ENCODE measurements around the gene AGPAT1. TPM values are rescaled to one million over a fixed set of nuclear protein-coding genes. Genes with fewer than 3 reads are reported as not detected.

Gene AGPAT1
- total and polyA plus RNA-seq, 10 of the 15 experiments (the other 5 are each of a cell fraction or from before 2014, with no cell fraction given): 13.9 to 39.5 (median 24.7) TPM

DNA sequence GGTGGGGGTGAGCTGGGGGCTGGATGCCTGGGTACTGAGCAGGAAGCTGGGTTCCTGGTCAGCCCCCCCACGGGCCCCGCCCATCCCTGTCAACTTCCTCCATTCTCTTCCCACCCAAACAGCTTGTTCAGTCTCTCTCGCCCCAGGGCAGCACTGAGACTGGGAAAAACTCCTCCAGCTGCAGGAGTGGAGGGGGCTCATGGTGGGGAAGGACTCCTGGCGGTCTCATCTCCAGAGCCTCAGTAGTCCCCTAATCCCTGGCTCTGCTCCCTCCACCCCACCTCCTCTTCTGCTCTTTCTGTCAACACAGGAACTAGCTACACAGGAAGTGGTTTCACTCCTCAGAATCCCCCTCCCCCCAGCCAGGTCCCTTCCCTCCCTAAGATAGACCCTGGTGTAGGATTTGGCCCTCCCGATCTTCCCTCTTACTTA lies 16.7 kb upstream of the AGPAT1 start, which contains the start of gene GPSM3:
TSS of gene GPSM3 (minus strand) at position 36 of the 432 bp plus-strand sequence. CDS start 130 bp downstream, outside the sequence.
- Histone ChIP-seq H3K9me3 (replicated peaks; ENCODE audit: control insufficient read depth, insufficient read depth, low read length) (no peaks in the 10 kb centered on the region), H3K27ac (ENCODE audit: control insufficient read depth, insufficient read depth) (peak within 1 kb of the TSS; percentile 100), H3K4me3 (peak within 1 kb of the TSS; percentile 90), H2AFZ (ENCODE audit: control insufficient read depth, low read depth, low read length) (peak within 1 kb of the TSS; percentile 9; the same call in 1 of the 2 replicates), H3K27me3 (replicated peaks in 1 of 2; ENCODE audit: control insufficient read depth in 2 of 2, insufficient read depth in 2 of 2, low read length in 1 of 2) (no peaks in the 10 kb centered on the region), H3K9ac (ENCODE audit: control insufficient read depth, insufficient read depth, low read length) (peak within 1 kb of the TSS; percentile 99), H3K4me2 (ENCODE audit: control insufficient read depth, insufficient read depth) (peak within 1 kb of the TSS; percentile 99), H3K4me1 (ENCODE audit: control insufficient read depth, insufficient read depth, low read length) (peaks cover 32% of the 10 kb centered on the region), H3K36me3 (ENCODE audit: control insufficient read depth in 2 of 2, insufficient read depth in 2 of 2, low read length in 1 of 2) (peaks cover 0 to 2% of the 10 kb centered on the region in 2 experiments; a peak in 1 of 4 replicates), H4K20me1 (ENCODE audit: control insufficient read depth, insufficient read depth) (no peaks in the 10 kb centered on the region), H3K79me2 (ENCODE audit: control insufficient read depth, insufficient read depth, low read length) (peaks cover 54% of the 10 kb centered on the region)
- 0% methylated on average over 5 of the region's 5 CpGs for WGBS (ENCODE audit: insufficient coverage, insufficient replicate concordance, low lambda C conversion rate, missing lambda C conversion rate)
- in situ Hi-C loops (cut with MboI): no loop called here
- intact Hi-C loops (cut with micrococcal nuclease; ENCODE audit: unreplicated experiment): no loop called here
- no peak for ATAC-seq
- ChIA-PET CTCF (interaction anchor here (1.3 to 4.2 kb wide), 4 partner anchors 14 to 74 kb away, joined by 4 to 35 read pairs (median 7); partner anchors contain the start of genes ATF6B and FKBPL), POLR2A (interaction anchor here (0.5 to 7.0 kb wide), 10 partner anchors 14 to 837 kb away, joined by 3 to 123 read pairs (median 5); partner anchors contain the start of genes AGPAT1, ATF6B, FKBPL and HLA-DMA), SMC1A (ENCODE audit: uncharacterized antibody, unreplicated experiment) (interaction anchor here (0.7 to 4.3 kb wide), 4 partner anchors 15 to 63 kb away, joined by 3 to 41 read pairs (median 14); partner anchors contain the start of genes AGPAT1, ATF6B, FKBPL and RNF5), RAD21 (ENCODE audit: unreplicated experiment) (interaction anchor here (0.7 to 3.7 kb wide), 7 partner anchors 13 to 779 kb away, joined by 3 to 27 read pairs (median 3); partner anchors contain the start of genes AGPAT1, ATF6B and FKBPL)
- FAIRE-seq: peak; percentile 38
- BruUV-seq (replicated peaks): no TSS peak
- DNase-seq (ENCODE audit: low read depth, low spot score): peak; percentile 59
- TF ChIP-seq SMC3 (IDR thresholded peaks at IDR 0.05; ENCODE audit: borderline replicate concordance, low read length) (no peak), EGR1 (IDR thresholded peaks at IDR 0.05; ENCODE audit: borderline replicate concordance in 1 of 2, low read depth in 2 of 2, low read length in 2 of 2) (no peak; a peak in 1 of 3 replicates), NBN (IDR thresholded peaks at IDR 0.05) (peak; percentile 77), ZNF274 (IDR thresholded peaks at IDR 0.05; ENCODE audit: insufficient read depth, insufficient read length) (no peak), CBFB (IDR thresholded peaks at IDR 0.05; ENCODE audit: low read depth) (peak; percentile 65; the same call in 1 of the 2 replicates), BHLHE40 (IDR thresholded peaks at IDR 0.05; ENCODE audit: borderline replicate concordance in 1 of 2, low read depth in 2 of 2, low read length in 1 of 2) (no peak), YY1 (IDR thresholded peaks at IDR 0.05; ENCODE audit: low read depth, low read length) (0 out of 2 replicates have a peak, but pooled peaks have one; percentile 43), FOXK2 (IDR thresholded peaks at IDR 0.05) (peak; percentile 71), IKZF2 (IDR thresholded peaks at IDR 0.05) (peak; percentile 87 to 88), POLR2AphosphoS5 (IDR thresholded peaks at IDR 0.05; ENCODE audit: low read length) (peak; percentile 71), FOXM1 (IDR thresholded peaks at IDR 0.05; ENCODE audit: low read depth, low read length) (no peak), POLR2A (IDR thresholded peaks at IDR 0.05; ENCODE audit: low read depth, low read length) (peak; percentile 66)
- TF ChIP-seq, protein P1, sequence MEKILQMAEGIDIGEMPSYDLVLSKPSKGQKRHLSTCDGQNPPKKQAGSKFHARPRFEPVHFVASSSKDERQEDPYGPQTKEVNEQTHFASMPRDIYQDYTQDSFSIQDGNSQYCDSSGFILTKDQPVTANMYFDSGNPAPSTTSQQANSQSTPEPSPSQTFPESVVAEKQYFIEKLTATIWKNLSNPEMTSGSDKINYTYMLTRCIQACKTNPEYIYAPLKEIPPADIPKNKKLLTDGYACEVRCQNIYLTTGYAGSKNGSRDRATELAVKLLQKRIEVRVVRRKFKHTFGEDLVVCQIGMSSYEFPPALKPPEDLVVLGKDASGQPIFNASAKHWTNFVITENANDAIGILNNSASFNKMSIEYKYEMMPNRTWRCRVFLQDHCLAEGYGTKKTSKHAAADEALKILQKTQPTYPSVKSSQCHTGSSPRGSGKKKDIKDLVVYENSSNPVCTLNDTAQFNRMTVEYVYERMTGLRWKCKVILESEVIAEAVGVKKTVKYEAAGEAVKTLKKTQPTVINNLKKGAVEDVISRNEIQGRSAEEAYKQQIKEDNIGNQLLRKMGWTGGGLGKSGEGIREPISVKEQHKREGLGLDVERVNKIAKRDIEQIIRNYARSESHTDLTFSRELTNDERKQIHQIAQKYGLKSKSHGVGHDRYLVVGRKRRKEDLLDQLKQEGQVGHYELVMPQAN (conservative IDR thresholded peaks at IDR 0.05): 0 out of 2 replicates have a peak, but pooled peaks have one; percentile 63
- TF ChIP-seq, protein P2, sequence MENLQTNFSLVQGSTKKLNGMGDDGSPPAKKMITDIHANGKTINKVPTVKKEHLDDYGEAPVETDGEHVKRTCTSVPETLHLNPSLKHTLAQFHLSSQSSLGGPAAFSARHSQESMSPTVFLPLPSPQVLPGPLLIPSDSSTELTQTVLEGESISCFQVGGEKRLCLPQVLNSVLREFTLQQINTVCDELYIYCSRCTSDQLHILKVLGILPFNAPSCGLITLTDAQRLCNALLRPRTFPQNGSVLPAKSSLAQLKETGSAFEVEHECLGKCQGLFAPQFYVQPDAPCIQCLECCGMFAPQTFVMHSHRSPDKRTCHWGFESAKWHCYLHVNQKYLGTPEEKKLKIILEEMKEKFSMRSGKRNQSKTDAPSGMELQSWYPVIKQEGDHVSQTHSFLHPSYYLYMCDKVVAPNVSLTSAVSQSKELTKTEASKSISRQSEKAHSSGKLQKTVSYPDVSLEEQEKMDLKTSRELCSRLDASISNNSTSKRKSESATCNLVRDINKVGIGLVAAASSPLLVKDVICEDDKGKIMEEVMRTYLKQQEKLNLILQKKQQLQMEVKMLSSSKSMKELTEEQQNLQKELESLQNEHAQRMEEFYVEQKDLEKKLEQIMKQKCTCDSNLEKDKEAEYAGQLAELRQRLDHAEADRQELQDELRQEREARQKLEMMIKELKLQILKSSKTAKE (IDR thresholded peaks at IDR 0.05; ENCODE audit: low read depth, poor library complexity, severe bottlenecking): peak; percentile 22
- TF ChIP-seq, protein P3, sequence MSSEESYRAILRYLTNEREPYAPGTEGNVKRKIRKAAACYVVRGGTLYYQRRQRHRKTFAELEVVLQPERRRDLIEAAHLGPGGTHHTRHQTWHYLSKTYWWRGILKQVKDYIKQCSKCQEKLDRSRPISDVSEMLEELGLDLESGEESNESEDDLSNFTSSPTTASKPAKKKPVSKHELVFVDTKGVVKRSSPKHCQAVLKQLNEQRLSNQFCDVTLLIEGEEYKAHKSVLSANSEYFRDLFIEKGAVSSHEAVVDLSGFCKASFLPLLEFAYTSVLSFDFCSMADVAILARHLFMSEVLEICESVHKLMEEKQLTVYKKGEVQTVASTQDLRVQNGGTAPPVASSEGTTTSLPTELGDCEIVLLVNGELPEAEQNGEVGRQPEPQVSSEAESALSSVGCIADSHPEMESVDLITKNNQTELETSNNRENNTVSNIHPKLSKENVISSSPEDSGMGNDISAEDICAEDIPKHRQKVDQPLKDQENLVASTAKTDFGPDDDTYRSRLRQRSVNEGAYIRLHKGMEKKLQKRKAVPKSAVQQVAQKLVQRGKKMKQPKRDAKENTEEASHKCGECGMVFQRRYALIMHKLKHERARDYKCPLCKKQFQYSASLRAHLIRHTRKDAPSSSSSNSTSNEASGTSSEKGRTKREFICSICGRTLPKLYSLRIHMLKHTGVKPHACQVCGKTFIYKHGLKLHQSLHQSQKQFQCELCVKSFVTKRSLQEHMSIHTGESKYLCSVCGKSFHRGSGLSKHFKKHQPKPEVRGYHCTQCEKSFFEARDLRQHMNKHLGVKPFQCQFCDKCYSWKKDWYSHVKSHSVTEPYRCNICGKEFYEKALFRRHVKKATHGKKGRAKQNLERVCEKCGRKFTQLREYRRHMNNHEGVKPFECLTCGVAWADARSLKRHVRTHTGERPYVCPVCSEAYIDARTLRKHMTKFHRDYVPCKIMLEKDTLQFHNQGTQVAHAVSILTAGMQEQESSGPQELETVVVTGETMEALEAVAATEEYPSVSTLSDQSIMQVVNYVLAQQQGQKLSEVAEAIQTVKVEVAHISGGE (CRISPR knock-in tag; IDR thresholded peaks at IDR 0.05): no peak

Data from GM12878 (cell line).